ENCODE data around the gene PSME3IP1.

The PSME3IP1 gene

DNA sequence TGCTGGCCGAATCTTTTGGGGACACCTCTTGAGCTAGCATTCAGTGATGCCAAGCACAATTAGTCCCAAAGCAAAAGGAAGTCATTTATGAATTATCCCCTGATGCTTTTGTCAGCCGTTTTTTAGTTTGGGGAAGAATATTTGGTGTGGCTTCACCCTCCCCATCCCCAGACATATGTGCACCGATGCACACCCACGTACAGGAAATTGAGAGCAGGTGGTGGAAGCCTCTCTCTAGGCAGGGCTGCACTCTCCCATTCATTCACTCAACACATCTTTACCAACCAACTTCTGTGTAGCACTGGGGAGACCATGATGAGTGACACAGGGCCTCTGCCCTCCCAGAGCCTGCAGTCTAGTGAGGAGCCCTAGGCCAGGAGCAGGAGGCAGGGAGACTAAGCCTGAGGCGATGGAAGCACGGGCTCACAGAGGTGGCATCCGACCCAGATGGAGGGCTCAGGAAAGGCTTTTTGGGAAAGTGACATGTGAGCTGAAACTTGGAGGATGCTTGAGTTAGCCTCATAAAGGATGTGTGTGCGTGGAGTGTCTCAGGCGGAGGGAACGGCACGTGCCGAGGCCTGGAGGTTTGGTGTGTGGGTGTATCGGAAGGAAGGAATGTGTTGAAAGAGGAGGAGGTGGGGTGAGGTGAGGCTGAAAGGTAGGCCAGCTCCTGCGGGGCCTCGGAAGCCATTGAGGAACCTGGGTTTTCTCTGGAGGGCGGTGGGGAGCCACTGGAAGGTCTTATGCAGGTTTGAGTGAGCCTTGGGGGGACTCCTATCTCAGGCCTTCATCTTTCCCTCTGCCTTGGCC is 43.8 kb downstream of the PSME3IP1 start:
- H3K4me2 ChIP-seq (ENCODE audit: low read depth, low read length, poor library complexity, severe bottlenecking): peak overlapping the region; percentile 78
- no peaks in the 10 kb centered on the region for H4K20me1 ChIP-seq (ENCODE audit: insufficient read depth, low read length, poor library complexity, severe bottlenecking)
- peak overlapping the region; percentile 48 for H3K4me3 ChIP-seq (ENCODE audit: low read length, poor library complexity, severe bottlenecking)

DNA sequence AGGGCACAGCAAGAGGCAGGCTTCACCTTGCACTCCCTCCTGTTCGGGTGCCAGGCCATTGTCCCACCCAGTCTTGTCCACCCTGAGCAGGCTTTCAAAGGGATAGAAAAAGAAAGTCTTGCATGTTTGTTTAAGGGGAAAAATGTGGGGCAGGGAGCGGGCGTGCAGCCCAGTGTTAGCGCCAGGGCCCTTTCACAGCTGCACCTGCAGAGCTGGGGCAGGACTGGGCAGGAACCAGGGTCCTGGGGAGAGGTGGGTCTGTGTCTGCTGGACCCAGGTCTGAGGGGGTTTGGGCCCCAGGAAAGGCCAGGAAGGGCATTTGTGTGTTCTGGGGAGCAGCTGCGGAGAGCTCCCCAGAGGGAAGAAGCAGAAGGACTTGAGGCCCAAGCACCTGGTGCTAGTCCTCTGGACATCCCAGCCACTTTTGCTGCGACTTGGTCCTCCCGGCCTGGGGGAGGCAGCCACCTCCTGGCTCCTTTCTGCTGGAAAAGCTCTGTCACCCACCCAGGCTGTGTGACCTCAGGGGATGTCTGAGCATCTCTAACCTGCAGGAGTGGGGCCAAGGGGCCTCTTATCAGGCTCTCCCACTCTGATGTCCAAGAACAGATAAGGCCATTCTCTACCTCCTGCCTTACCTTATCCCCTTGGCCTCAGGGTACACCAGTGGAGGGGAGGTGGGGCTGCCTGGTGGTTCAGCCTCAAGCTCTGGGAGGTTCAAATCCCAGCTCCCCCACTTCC is 44.7 kb downstream of the PSME3IP1 start:
- TF ChIP-seq EZH2phosphoT487 (IDR thresholded peaks at IDR 0.05; ENCODE audit: borderline replicate concordance): no peak
- TF ChIP-seq, protein P1, sequence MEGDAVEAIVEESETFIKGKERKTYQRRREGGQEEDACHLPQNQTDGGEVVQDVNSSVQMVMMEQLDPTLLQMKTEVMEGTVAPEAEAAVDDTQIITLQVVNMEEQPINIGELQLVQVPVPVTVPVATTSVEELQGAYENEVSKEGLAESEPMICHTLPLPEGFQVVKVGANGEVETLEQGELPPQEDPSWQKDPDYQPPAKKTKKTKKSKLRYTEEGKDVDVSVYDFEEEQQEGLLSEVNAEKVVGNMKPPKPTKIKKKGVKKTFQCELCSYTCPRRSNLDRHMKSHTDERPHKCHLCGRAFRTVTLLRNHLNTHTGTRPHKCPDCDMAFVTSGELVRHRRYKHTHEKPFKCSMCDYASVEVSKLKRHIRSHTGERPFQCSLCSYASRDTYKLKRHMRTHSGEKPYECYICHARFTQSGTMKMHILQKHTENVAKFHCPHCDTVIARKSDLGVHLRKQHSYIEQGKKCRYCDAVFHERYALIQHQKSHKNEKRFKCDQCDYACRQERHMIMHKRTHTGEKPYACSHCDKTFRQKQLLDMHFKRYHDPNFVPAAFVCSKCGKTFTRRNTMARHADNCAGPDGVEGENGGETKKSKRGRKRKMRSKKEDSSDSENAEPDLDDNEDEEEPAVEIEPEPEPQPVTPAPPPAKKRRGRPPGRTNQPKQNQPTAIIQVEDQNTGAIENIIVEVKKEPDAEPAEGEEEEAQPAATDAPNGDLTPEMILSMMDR (conservative IDR thresholded peaks at IDR 0.05; ENCODE audit: low read length): no peak
- Histone ChIP-seq H3K4me2 (ENCODE audit: low read depth, low read length, poor library complexity, severe bottlenecking) (peak overlapping the region; percentile 78), H3K36me3 (ENCODE audit: insufficient read depth, low read length) (peaks cover 7% of the 10 kb centered on the region; the same call in 1 of the 2 replicates)

More for the DNA sequence above, 43.8 kb downstream of the PSME3IP1 start:
- no peaks in the 10 kb centered on the region for H3K9me3 ChIP-seq (ENCODE audit: insufficient read depth, low read depth, low read length)
- H3K79me2 ChIP-seq (ENCODE audit: insufficient read depth, low read length): peaks cover 23% of the 10 kb centered on the region; the same call in 1 of the 2 replicates
- H2AFZ ChIP-seq (ENCODE audit: low read length): no peak overlapping the region
- H3K36me3 ChIP-seq (ENCODE audit: insufficient read depth, low read length): peaks cover 6% of the 10 kb centered on the region; the same call in 1 of the 2 replicates
- H3F3A ChIP-seq (ENCODE audit: low read depth): peaks cover 9% of the 10 kb centered on the region
- peak overlapping the region; percentile 75 for H3K9ac ChIP-seq (ENCODE audit: low read depth, low read length, poor library complexity, severe bottlenecking)
- H3K4me1 ChIP-seq (ENCODE audit: insufficient read depth, low read length, poor library complexity, severe bottlenecking): peaks cover 67% of the 10 kb centered on the region
- no peaks in the 10 kb centered on the region for H3K9me2 ChIP-seq (replicated peaks; ENCODE audit: low read depth, low read length)
- no peaks in the 10 kb centered on the region for H3K27me3 ChIP-seq (ENCODE audit: insufficient read depth, low read length, poor library complexity, severe bottlenecking)
- no peak for TF ChIP-seq EZH2phosphoT487 (IDR thresholded peaks at IDR 0.05; ENCODE audit: borderline replicate concordance)
- TF ChIP-seq, protein P1 (conservative IDR thresholded peaks at IDR 0.05; ENCODE audit: low read length): no peak

DNA sequence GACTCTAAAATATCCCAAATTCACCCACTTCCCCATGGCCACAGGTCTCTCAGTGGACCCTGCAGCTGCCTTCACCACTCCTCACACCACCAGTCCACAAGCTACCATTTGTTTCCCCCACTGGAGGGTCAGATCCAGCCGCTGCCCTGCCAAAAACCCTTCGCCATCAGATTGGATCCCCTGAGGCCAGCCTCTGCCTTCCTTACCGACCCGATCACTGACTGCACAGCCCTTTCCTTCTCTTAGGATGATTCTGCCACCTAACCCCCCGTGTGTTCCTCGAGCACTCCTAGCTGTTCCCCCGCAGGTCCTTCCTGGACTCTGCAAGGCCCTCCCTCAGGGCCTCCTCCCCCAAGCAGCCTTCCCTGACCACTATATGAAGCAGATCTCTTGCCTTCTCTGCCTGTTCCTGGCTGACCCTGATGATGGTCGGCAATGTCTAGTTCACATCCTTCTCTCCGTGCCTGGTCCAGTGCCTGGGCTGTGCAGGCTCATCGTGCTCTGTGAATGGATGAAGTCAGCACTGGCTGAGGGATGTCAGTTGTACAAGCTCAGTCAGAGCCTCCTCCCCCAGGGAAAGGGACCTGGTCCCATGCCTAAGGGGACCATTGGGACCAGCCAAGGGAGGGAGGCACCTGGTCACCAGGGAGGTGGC is 47.4 kb downstream of the PSME3IP1 start:
- Histone ChIP-seq H3K9me3 (ENCODE audit: insufficient read depth, low read depth, low read length) (no peaks in the 10 kb centered on the region), H3K9ac (ENCODE audit: low read depth, low read length, poor library complexity, severe bottlenecking) (no peak overlapping the region), H3K79me2 (ENCODE audit: insufficient read depth, low read length) (peaks cover 3% of the 10 kb centered on the region; the same call in 1 of the 2 replicates), H3K4me3 (ENCODE audit: low read length, poor library complexity, severe bottlenecking) (no peak overlapping the region), H3K27me3 (ENCODE audit: insufficient read depth, low read length, poor library complexity, severe bottlenecking) (no peaks in the 10 kb centered on the region), H3K4me2 (ENCODE audit: low read depth, low read length, poor library complexity, severe bottlenecking) (no peak overlapping the region), H3K36me3 (ENCODE audit: insufficient read depth, low read length) (peaks cover 7% of the 10 kb centered on the region; the same call in 1 of the 2 replicates), H3F3A (ENCODE audit: low read depth) (peaks cover 9% of the 10 kb centered on the region), H4K20me1 (ENCODE audit: insufficient read depth, low read length, poor library complexity, severe bottlenecking) (no peaks in the 10 kb centered on the region), H2AFZ (ENCODE audit: low read length) (no peak overlapping the region), H3K9me2 (replicated peaks; ENCODE audit: low read depth, low read length) (no peaks in the 10 kb centered on the region), H3K4me1 (ENCODE audit: insufficient read depth, low read length, poor library complexity, severe bottlenecking) (peaks cover 58% of the 10 kb centered on the region)
- no peak for TF ChIP-seq EZH2phosphoT487 (IDR thresholded peaks at IDR 0.05; ENCODE audit: borderline replicate concordance)
- TF ChIP-seq, protein P1 (conservative IDR thresholded peaks at IDR 0.05; ENCODE audit: low read length): no peak

More for the DNA sequence above, 44.7 kb downstream of the PSME3IP1 start:
- Histone ChIP-seq H3K27me3 (ENCODE audit: insufficient read depth, low read length, poor library complexity, severe bottlenecking) (no peaks in the 10 kb centered on the region), H3K79me2 (ENCODE audit: insufficient read depth, low read length) (peaks cover 22% of the 10 kb centered on the region; the same call in 1 of the 2 replicates), H3K9me3 (ENCODE audit: insufficient read depth, low read depth, low read length) (no peaks in the 10 kb centered on the region), H2AFZ (ENCODE audit: low read length) (no peak overlapping the region), H3K9ac (ENCODE audit: low read depth, low read length, poor library complexity, severe bottlenecking) (peak overlapping the region; percentile 75), H3K4me1 (ENCODE audit: insufficient read depth, low read length, poor library complexity, severe bottlenecking) (peaks cover 60% of the 10 kb centered on the region), H4K20me1 (ENCODE audit: insufficient read depth, low read length, poor library complexity, severe bottlenecking) (no peaks in the 10 kb centered on the region), H3F3A (ENCODE audit: low read depth) (peaks cover 9% of the 10 kb centered on the region), H3K9me2 (replicated peaks; ENCODE audit: low read depth, low read length) (no peaks in the 10 kb centered on the region), H3K4me3 (ENCODE audit: low read length, poor library complexity, severe bottlenecking) (peak overlapping the region; percentile 48)
